ENCODE data around the gene BAHD1.

BAHD1 gene

DNA sequence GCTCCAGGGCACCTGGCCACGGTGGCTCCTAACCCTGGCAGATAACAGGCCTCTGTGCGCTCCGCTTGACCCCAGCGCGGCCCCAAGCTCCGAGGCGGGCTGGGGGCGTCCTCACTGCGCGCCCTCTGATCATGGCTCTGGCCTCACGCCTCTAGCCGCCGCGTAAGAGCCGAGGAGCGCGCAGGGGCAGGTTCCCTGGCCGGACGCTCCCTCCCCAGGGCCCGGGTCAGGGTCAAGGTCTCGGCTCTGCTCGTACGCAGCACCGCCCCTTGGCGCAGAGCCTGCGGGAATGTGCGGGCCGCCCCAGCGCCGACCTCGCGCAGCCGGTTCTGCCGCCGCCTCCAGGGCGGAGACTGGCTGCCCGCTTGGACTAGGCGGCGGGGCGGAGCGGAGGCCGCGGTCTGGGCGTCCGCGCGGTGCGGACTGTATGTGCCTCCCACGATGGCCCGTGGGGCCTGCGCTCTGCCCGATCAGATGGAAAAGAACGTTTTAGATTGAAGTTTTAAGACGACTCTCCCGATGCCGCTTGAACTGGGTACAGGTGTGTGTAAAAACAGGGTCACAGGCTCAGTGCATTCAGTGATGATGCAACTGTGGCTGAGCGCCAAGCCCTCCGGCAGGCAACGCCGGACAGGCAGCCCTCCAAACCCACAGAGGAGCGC lies 70.8 kb downstream of the BAHD1 start (continued):
- TF ChIP-seq TCF4 (CRISPR knock-in tag; IDR thresholded peaks at IDR 0.05; ENCODE audit: borderline replicate concordance) (no peak), RARB (CRISPR knock-in tag; IDR thresholded peaks at IDR 0.05) (no peak), ISL1 (CRISPR knock-in tag; IDR thresholded peaks at IDR 0.05) (no peak), ZC3H10 (CRISPR knock-in tag; IDR thresholded peaks at IDR 0.05) (no peak), SNAI2 (CRISPR knock-in tag; IDR thresholded peaks at IDR 0.05) (no peak), OSR1 (CRISPR knock-in tag; IDR thresholded peaks at IDR 0.05) (no peak)

DNA sequence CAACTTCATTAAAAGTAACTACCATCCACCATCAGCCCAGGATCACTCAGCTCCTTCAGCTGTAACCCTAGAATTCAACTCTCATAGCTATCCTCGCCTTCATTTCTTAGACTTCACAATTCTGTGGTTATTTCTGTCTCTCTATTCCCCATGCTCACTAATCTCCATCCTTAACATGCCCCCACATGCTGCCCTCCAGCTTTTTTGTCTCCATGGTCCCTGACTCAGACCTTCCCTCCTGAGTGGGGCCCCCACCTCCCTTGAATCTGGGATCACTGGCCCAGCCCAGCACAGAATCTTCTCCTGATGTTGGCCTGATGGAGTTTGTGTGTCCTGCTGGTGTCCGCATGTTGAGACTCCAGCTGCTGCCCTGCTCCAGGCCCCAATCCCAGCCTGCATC lies 71.7 kb downstream of the BAHD1 start:
- no peak for ATAC-seq
- TF ChIP-seq ZNF565 (CRISPR knock-in tag; conservative IDR thresholded peaks at IDR 0.05; ENCODE audit: low read depth) (no peak), RARB (CRISPR knock-in tag; IDR thresholded peaks at IDR 0.05) (no peak), PPARA (CRISPR knock-in tag; IDR thresholded peaks at IDR 0.05; ENCODE audit: borderline replicate concordance) (no peak), OSR1 (CRISPR knock-in tag; IDR thresholded peaks at IDR 0.05) (no peak), ARNTL (CRISPR knock-in tag; IDR thresholded peaks at IDR 0.05; ENCODE audit: borderline replicate concordance, low read depth) (no peak), ZFP30 (CRISPR knock-in tag; IDR thresholded peaks at IDR 0.05) (no peak), SNAI2 (CRISPR knock-in tag; IDR thresholded peaks at IDR 0.05) (no peak), TCF4 (CRISPR knock-in tag; IDR thresholded peaks at IDR 0.05; ENCODE audit: borderline replicate concordance) (no peak), ESRRG (CRISPR knock-in tag; IDR thresholded peaks at IDR 0.05) (no peak), GLIS3 (CRISPR knock-in tag; IDR thresholded peaks at IDR 0.05) (no peak), CSDC2 (CRISPR knock-in tag; IDR thresholded peaks at IDR 0.05) (no peak), ZNF70 (CRISPR knock-in tag; IDR thresholded peaks at IDR 0.05) (no peak), ZC3H10 (CRISPR knock-in tag; IDR thresholded peaks at IDR 0.05) (no peak), TOX (CRISPR knock-in tag; IDR thresholded peaks at IDR 0.05; ENCODE audit: borderline replicate concordance) (no peak), ISL1 (CRISPR knock-in tag; IDR thresholded peaks at IDR 0.05) (no peak), ZFP3 (CRISPR knock-in tag; IDR thresholded peaks at IDR 0.05) (no peak), ZNF8 (CRISPR knock-in tag; IDR thresholded peaks at IDR 0.05) (no peak)
- TF ChIP-seq, protein P1, sequence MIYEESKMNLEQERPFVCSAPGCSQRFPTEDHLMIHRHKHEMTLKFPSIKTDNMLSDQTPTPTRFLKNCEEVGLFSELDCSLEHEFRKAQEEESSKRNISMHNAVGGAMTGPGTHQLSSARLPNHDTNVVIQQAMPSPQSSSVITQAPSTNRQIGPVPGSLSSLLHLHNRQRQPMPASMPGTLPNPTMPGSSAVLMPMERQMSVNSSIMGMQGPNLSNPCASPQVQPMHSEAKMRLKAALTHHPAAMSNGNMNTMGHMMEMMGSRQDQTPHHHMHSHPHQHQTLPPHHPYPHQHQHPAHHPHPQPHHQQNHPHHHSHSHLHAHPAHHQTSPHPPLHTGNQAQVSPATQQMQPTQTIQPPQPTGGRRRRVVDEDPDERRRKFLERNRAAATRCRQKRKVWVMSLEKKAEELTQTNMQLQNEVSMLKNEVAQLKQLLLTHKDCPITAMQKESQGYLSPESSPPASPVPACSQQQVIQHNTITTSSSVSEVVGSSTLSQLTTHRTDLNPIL (CRISPR knock-in tag; IDR thresholded peaks at IDR 0.05; ENCODE audit: low read depth): no peak
- TF ChIP-seq, protein P2, sequence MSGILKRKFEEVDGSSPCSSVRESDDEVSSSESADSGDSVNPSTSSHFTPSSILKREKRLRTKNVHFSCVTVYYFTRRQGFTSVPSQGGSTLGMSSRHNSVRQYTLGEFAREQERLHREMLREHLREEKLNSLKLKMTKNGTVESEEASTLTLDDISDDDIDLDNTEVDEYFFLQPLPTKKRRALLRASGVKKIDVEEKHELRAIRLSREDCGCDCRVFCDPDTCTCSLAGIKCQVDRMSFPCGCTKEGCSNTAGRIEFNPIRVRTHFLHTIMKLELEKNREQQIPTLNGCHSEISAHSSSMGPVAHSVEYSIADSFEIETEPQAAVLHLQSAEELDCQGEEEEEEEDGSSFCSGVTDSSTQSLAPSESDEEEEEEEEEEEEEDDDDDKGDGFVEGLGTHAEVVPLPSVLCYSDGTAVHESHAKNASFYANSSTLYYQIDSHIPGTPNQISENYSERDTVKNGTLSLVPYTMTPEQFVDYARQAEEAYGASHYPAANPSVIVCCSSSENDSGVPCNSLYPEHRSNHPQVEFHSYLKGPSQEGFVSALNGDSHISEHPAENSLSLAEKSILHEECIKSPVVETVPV (CRISPR knock-in tag; IDR thresholded peaks at IDR 0.05): no peak

DNA sequence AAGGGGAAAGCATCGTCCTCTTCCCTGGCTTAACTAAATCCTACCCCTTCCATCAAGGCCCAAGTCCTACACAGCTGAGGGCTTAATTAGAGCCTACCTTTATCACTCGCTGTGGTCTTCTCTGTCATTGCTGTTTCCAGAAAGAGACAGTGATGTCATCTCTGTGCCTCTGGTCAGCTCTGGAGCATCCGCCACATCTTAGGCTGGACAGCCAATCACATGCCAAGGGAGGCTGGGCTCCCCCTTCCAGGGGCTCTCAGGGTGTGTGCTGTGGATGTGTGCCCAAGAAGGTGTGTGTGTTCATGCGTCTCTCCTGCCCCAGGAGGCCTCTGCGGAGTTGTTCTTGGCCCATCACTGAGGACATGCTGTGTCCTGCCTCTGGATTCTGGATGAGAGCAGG lies 72.9 kb downstream of the BAHD1 start:
- no peak for TF ChIP-seq ZNF565 (CRISPR knock-in tag; conservative IDR thresholded peaks at IDR 0.05; ENCODE audit: low read depth)
- TF ChIP-seq, protein P1 (CRISPR knock-in tag; IDR thresholded peaks at IDR 0.05; ENCODE audit: low read depth): no peak

DNA sequence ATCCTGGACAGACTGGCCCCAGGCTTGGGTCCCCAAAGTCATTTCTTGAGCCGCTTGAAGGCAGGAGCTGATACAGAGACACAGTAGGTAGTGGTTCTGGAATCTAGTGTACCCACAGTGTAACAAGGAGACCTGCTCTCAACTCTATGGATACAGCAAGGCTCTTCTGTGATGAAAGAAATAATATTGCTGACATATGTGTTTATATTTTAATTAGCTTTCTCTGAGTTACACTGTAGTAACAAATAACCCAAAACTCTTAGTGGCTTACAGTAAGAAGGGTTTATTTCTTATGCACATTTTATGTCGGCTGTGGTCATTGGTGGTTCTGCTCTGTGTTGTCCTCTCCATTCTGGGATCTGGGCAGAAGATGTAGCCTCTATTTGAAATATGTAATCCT lies 75.6 kb downstream of the BAHD1 start:
- no peak for ATAC-seq
- TF ChIP-seq, protein P3, sequence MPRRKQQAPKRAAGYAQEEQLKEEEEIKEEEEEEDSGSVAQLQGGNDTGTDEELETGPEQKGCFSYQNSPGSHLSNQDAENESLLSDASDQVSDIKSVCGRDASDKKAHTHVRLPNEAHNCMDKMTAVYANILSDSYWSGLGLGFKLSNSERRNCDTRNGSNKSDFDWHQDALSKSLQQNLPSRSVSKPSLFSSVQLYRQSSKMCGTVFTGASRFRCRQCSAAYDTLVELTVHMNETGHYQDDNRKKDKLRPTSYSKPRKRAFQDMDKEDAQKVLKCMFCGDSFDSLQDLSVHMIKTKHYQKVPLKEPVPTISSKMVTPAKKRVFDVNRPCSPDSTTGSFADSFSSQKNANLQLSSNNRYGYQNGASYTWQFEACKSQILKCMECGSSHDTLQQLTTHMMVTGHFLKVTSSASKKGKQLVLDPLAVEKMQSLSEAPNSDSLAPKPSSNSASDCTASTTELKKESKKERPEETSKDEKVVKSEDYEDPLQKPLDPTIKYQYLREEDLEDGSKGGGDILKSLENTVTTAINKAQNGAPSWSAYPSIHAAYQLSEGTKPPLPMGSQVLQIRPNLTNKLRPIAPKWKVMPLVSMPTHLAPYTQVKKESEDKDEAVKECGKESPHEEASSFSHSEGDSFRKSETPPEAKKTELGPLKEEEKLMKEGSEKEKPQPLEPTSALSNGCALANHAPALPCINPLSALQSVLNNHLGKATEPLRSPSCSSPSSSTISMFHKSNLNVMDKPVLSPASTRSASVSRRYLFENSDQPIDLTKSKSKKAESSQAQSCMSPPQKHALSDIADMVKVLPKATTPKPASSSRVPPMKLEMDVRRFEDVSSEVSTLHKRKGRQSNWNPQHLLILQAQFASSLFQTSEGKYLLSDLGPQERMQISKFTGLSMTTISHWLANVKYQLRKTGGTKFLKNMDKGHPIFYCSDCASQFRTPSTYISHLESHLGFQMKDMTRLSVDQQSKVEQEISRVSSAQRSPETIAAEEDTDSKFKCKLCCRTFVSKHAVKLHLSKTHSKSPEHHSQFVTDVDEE (CRISPR knock-in tag; IDR thresholded peaks at IDR 0.05): no peak
- no peak for TF ChIP-seq GLIS3 (CRISPR knock-in tag; IDR thresholded peaks at IDR 0.05)
- TF ChIP-seq ZFP3 (CRISPR knock-in tag; IDR thresholded peaks at IDR 0.05): no peak
- TF ChIP-seq, protein P2 (CRISPR knock-in tag; IDR thresholded peaks at IDR 0.05): no peak
- no peak for TF ChIP-seq ZNF70 (CRISPR knock-in tag; IDR thresholded peaks at IDR 0.05)
- TF ChIP-seq RARB (CRISPR knock-in tag; IDR thresholded peaks at IDR 0.05): no peak
- TF ChIP-seq ARNTL (CRISPR knock-in tag; IDR thresholded peaks at IDR 0.05; ENCODE audit: borderline replicate concordance, low read depth): no peak
- no peak for TF ChIP-seq TCF4 (CRISPR knock-in tag; IDR thresholded peaks at IDR 0.05; ENCODE audit: borderline replicate concordance)
- TF ChIP-seq PPARA (CRISPR knock-in tag; IDR thresholded peaks at IDR 0.05; ENCODE audit: borderline replicate concordance): no peak
- TF ChIP-seq ESRRG (CRISPR knock-in tag; IDR thresholded peaks at IDR 0.05): no peak
- TF ChIP-seq CSDC2 (CRISPR knock-in tag; IDR thresholded peaks at IDR 0.05): no peak
- TF ChIP-seq ZFP30 (CRISPR knock-in tag; IDR thresholded peaks at IDR 0.05): no peak
- TF ChIP-seq, protein P4, sequence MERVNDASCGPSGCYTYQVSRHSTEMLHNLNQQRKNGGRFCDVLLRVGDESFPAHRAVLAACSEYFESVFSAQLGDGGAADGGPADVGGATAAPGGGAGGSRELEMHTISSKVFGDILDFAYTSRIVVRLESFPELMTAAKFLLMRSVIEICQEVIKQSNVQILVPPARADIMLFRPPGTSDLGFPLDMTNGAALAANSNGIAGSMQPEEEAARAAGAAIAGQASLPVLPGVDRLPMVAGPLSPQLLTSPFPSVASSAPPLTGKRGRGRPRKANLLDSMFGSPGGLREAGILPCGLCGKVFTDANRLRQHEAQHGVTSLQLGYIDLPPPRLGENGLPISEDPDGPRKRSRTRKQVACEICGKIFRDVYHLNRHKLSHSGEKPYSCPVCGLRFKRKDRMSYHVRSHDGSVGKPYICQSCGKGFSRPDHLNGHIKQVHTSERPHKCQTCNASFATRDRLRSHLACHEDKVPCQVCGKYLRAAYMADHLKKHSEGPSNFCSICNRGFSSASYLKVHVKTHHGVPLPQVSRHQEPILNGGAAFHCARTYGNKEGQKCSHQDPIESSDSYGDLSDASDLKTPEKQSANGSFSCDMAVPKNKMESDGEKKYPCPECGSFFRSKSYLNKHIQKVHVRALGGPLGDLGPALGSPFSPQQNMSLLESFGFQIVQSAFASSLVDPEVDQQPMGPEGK (CRISPR knock-in tag; IDR thresholded peaks at IDR 0.05; ENCODE audit: borderline replicate concordance): no peak
- no peak for TF ChIP-seq TOX (CRISPR knock-in tag; IDR thresholded peaks at IDR 0.05; ENCODE audit: borderline replicate concordance)
- no peak for TF ChIP-seq ZC3H10 (CRISPR knock-in tag; IDR thresholded peaks at IDR 0.05)
- TF ChIP-seq, protein P1 (CRISPR knock-in tag; IDR thresholded peaks at IDR 0.05; ENCODE audit: low read depth): no peak

More for the DNA sequence above, 72.9 kb downstream of the BAHD1 start:
- ATAC-seq: no peak

Measured in SK-N-SH treated with all-trans-retinoic acid at 6 μM for 48 hours (cell line).